Colon (tissue), 2 donors: ENCODE measurements around the gene INKA2.
"Not testable (repeated sequence)": the region's sequence is repeated elsewhere in the genome, so short reads cannot be mapped to it uniquely, and the experiment has no call there.

Experiments used
- FAIRE-seq: peaks from 2 replicates; lab custom pipeline; 2012; peaks lifted over from hg19 to GRCh38; lab: Jason Lieb, UNC
- donor health status: control.
- donor health status: control.

The INKA2 gene

GRCh38 chr1:111749628-111750027, 10.4 kb upstream of the INKA2 start:
- no peak for FAIRE-seq

GRCh38 chr1:111747947-111748346, 8.8 kb upstream of the INKA2 start:
- no peak for FAIRE-seq

DNA sequence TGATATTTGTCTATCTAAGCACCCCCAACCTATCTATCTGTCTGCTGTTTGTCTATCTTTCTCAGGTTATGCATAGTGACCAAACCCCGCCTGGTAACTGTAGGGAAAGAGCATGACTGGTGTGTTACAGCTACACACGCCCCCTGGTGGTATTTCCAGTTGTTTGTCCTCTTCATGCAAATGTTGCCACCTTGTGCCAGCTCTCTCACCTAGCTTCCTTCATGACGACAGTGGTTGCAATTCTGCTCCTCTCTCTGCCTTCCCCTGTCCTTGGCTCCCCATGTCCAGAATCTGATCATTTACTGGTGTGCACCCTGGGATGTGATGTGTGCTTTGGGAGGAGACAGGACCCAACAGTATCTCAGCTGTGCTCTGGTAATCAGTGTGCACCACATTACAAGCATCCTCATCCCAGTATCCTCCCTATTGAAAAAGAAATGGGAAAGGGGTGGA, 8.1 kb upstream of the INKA2 start:
- no peak for FAIRE-seq

DNA sequence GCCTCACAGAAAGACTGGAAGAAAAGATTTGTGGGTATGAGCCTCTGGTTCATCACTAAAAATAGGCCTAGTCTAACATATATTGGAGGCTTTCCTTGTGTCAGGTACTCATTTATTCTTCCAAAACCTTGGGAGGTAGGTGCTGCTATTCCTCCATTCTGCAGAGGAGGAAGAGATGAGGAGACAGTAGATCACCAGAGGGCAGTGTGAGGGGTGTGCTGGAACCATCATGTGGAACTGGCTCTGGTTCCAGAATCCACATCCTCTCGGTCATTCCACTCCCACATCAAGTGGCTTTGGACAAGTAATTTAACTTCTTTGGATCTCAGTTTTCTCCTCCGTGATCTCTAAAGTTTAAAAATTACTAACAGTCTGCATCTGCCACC, 7.4 kb upstream of the INKA2 start:
- FAIRE-seq = no peak

GRCh38 chr1:111745675-111746613, 6.7 kb upstream of the INKA2 start:
- FAIRE-seq = no peak

- no peak for FAIRE-seq
These were observed 4.5 kb upstream of the INKA2 start for GRCh38 chr1:111743679-111744101.

DNA sequence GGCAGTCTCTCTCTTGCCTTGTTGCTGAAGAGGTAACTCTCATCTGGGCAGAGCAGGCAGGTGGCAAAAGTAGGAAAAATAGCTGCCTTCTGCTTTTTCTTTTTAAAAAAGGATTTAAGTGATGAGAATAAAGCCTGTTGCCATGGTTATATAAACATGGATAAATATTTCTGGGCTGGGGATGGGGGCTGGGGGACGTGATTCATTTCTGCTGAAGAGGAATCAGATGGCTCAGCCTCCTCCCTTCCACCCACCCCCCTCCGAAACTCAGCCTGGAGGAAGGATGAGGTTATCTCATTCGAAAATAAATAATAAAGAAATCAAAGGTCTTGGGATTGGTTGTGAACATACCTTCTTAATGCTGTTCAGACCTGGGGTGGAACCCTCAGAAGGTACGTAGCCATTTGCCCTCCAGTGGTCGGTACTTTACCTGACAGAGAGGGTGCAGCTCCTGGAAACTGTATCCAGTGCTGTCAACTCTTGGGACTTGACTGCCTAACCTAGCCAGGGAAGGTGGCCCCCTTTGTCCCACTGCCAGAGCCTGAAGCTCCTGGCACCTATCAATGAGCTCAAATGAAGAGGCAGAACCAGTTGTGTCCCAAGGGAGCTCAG, 3.8 kb upstream of the INKA2 start:
- no peak for FAIRE-seq

DNA sequence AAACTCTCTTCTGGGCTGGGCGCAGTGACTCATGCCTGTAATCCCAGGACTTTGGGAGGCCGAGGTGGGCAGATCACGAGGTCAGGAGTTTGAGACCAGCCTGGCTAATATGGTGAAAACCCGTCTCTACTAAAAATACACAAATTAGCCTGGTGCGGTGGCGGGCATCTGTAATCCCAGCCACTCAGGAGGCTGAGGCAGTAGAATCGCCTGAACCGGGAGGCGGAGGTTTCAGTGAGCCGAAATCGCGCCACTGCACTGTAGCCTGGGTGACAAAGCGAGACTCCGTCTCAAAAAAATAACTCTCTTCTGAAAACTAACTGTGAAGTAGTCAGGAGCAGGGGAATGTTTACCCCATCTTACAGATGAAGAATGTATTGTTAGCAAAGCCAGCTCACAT, 3.1 kb upstream of the INKA2 start:
- not testable (repeated sequence) for FAIRE-seq

- FAIRE-seq = no peak
These were observed 950 bp upstream of the INKA2 start for GRCh38 chr1:111739925-111740765.

DNA sequence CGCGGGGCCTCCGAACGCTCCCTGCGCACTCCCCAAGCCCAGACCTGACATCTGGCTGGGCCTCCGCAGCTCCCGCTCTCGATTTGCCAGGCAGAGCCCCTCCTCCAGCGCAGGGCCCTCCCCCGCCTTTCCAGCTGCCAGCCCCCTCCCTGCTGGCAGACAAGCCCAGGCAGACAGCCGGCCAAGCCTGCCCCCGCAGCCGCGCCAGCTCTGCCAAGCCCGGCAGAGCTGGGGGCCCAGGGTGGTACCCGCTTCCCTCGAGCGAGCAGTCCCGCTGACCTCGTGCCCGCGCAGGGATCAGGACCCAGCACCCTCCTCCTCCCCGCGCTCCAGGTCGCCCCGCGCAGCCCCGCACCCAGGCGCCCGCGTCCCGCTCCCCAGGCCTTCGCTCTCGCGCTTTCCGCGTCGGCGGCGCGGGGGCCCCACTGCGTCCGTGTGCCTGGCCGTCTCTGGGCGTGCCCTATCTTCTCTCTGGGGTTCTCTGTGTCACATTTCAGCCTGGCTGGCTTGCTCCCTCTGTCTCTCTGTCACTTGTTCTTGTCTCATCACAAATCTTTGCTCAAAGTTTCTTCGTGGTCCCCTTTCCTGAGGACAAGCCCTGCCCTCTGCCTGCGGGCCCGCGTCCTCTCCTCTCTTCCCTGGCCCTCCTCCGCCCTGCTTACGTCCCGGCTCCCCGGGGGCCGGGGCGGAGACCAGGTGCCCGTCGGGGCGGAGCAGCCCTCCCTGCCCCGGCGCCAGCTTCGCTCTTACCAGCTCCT, 580 bp downstream of the INKA2 start:
- FAIRE-seq = no peak

- FAIRE-seq = no peak
These were observed 1.1 kb downstream of the INKA2 start for GRCh38 chr1:111738133-111738435.

DNA sequence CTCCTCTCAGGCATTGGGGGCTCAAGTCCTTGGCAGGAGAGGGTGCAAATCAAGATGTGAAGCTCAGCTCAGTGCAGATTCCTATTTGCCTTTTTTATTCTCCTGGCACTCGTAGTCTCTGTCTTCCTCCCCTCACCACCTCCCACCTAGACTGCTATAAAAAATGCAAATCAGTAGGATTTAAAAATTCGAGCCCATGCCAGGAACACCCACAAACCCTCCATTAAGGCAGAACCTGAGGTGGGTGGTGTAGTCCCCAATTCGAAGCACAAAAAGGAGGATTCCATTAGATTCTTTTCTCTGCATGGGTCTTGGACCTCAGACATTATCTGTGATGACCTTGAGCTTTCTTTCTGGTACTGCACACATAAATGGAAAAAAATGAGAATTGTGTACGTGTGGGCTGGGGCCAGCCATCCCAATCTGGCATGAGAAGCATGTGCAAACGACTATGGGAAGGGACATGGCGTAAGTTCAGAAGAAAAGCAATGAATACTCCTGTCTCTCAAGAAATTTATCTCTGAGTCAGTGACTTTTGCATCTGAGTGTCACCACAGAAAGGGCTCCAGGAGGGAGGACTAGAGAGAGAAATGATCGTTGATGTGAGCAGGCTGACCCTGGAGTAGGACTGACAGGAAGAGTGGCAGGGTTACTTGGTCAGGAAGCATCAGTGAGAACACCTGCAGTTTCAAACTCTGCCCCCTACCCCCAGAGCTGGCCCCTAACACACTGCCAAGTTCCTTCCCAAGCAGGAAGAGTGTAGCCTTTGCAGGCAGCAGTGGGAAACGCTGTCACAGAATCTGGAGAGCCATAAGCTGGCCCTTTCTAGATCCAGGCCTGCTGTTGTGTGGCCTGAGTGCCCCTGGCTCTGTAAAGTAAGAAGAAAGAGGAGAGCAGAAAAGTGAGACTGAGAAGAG, 1.7 kb downstream of the INKA2 start:
- no peak for FAIRE-seq

DNA sequence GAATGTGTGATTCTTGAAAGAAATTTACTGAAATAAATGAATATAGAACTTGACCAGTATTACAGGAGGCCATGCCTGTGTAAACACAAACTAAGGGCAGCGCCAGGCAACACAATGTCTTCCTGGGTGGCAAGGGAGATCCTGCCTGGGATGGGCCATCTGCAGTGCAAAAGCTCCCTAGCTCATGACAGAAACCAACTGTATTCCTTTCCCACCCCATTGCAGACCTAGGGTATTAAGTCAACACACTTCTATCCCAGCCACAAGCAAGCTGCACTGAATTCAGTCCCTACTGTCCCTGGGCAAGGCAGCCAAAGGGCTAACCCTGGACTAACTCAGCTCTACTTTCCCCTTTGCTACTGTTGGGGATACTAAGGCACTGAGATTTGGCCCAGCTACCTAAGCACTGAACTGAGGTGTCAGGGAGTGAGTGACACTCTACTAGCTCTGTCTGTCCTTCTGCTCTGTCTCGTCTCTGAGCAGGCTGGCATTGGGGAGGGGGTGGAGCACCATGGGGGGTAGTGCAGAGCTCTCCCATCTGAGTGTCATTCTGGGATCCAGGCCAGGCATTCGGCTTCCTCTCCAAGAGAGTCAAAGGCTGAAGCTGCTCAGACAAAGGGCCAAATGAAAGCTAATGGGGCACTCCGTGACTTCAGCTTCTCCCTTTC, 2.5 kb downstream of the INKA2 start:
- FAIRE-seq = no peak

DNA sequence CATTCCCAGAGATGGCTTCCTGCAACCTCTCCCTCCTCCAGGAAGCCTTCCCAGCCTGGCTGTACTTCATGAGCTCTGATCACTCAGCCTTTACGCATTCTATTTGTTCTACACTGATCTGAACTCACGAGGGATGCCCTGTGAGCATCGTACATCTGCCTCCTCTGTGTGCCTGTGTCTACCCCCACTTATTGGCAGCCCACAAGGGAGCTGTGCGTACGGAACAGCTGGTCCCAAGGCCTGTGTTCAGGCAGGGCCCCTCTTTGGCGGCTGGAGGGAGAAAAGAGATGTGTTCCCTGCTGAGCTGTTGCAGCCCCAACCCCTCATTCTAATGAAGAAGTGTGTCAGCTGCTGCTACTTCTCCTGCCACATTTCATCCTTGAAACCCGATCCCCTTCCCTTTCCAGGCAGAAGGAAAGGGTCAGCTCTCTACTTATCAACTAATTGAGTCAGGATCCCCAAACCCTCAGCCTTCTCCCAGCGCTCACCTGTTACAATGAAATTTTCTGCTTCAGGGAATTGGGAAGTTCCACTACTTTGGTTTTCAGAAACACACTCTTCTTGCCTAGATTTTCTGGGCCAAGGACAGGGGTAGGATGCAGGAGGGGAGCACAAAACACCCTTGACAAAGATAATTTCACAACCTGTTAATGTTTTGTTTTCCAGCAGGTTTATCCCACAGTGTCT, 3.2 kb downstream of the INKA2 start:
- FAIRE-seq = no peak

DNA sequence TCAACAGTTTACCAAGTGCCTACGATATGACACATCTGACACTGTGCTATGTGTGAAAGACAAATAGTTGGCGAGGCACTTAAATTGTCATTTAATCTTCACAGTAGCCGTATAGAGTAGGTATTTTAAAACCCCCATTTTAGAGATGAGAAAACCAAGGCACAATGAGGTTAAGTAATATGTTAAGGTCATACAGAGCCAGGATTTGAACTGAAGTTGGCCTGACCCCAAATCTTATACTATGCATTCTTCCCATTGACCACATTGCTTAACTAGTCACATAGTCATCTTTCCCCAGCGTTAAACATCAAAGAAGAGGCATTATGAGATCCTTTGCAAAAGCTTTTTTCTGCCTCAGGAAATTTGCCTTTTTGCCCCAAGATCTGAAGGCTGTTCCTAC, 3.9 kb downstream of the INKA2 start:
- FAIRE-seq = no peak

GRCh38 chr1:111734856-111735255, 4.3 kb downstream of the INKA2 start:
- no peak for FAIRE-seq

- FAIRE-seq = no peak
These were observed 4.8 kb downstream of the INKA2 start for GRCh38 chr1:111734426-111734825.

DNA sequence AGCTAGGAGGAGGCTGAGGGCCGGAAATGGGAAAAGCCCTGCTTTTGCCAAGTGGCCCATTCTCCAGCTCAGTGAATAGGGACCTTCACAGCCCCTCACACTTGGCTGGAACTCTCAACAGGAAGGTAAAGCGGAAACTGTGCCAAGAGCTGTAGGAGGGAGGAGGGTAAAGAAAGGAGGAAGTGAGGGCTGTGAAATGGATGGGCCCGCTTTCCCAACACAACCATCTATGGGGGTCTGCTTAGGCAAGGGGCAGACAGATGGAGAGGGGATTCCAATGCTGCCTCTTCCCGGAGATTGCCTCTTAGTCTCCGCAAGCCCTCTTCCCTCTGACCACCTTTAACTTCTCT, 5.2 kb downstream of the INKA2 start:
- no peak for FAIRE-seq

DNA sequence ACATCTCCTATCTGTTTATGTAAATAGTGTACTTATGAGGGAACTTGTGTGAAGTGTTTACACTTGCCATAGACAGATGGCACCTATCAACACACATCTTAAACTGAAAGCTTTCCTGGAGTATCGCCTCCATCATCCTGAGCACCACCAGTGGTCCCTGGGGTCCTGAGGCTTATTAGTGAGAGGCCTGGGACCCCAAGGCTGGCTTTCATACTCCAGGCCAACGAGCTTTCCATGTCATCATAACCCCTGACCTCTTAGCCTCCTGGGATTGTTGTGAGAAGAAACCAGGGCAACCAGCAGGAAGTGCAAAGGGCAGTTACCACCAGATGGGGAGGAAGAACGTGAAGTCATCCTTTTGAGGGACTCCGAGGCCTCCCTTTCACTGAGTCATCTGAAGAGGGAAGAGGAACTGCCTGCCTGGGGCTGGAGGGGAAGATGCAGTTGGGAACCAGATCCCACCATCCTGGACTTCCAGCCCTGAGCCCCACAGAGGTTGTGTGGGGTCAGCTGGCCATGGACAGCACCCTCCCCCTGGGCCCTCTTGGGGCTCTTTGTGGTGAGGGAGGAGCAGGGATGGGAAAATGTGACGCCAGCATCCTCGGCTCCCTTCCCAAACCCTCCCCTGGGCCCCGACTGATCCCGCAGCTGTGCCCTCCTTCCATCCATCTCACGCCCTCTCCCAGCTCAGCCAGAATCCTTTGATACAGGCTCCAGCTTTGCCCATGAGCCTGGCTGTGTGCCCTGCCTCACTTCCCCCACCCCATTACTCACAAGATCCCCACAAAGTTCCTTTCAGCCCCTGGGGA, 5.8 kb downstream of the INKA2 start:
- no peak for FAIRE-seq
